NOMO-1 treated with DMSO at 0.1 percent for 48 hours (cell line): Measurements from ENCODE around the gene EFCAB6.

Experiments
- DNase-seq: peaks from one replicate; lab custom pipeline; 2025; ENCODE audit not compliant: unreplicated experiment; lab: John Stamatoyannopoulos, UW

The EFCAB6 gene

DNA sequence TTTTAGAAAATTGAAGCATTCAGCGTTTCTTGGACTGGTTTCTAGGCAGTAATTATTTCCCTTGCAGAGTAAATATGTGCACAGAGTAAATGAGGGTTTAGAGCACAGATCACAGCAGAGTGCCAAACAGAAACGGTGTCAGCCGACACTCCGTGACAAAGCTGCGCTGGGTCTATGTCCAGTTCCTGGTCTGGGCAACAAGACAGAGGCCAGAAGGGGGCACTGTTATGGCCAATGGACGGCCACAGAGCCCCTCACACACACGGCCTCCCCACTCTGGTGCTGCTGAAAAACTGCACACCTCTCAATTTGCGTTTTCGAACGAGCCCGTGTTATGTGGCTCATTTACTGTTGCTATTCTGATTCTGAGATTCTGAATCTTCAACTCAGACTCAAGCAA lies 219.6 kb downstream of the EFCAB6 start:
- DNase-seq = no peak

DNA sequence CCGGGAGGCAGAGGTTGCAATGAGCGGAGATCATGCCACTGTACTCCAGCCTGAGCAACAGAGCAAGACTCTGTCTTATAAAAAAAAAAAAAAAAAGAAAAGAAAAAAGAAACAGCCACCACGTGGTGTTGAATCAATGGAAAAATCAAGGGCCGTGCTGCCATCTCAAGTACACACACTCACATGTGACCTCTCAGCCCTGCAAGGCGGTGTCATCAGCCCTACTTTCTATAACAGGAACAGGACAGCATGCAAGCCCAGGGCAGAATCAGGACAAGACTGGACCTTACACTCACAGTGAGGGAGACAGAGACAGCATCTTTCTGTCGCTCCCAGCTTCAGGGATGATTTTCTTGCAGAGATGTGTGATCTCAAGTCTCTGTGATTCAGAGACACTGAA lies 220.7 kb downstream of the EFCAB6 start:
- DNase-seq = no peak

DNA sequence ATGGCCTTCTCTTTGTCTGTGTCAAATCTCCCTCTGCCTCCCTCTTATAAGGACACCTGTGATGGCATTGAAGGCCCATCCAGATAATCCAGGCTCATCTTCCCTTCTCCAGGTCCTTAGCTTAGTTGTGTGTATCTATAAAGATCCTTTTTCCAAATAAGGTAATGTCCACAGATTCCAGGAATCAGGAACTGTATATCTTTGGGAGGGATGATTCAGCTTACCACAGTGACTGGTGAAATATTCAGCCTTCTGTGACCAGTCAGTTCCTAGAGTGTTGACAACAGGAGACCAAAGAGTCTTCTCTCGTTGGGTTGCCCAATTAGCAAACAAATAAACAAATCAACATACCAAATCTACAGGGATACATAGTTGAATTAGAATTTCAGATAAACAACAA lies 224.5 kb downstream of the EFCAB6 start:
- DNase-seq = no peak

DNA sequence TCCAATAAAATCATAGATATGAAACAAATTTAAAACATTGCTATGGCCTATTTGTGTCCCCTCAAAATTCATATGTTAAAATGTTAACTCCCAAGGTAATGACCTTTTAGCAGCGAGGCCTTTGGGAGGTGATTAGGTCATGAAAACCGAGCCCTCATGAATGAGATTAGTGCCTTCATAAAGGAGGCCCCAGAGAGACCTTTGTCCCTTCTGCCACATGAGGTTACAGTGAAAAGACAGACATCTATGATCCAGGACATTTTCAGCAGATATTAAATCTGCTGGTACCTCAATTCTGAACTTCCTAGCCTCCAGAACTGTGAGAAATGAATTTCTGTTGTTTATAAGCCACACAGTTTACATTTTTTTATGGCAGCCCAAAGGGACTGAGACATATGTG lies 228.6 kb downstream of the EFCAB6 start:
- no peak for DNase-seq

DNA sequence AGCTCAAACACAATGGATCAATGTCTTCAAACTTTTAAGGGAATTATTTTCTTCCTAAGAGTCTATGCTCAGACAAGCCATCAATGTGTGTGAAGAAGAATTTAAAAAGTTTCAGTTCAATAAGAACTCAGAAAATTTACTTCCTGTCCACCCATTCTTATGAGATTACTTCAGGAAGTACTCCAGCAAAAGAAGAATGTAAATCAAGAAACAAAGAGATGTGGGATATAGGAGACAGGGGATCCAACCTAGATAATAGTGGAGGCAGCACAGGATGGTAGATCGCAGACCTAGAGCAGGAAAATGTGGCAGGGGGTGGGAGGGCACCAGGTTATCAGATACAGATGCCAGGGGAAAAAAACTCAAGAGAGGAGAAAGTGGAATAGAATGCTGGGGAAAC lies 229.7 kb downstream of the EFCAB6 start:
- DNase-seq = no peak

DNA sequence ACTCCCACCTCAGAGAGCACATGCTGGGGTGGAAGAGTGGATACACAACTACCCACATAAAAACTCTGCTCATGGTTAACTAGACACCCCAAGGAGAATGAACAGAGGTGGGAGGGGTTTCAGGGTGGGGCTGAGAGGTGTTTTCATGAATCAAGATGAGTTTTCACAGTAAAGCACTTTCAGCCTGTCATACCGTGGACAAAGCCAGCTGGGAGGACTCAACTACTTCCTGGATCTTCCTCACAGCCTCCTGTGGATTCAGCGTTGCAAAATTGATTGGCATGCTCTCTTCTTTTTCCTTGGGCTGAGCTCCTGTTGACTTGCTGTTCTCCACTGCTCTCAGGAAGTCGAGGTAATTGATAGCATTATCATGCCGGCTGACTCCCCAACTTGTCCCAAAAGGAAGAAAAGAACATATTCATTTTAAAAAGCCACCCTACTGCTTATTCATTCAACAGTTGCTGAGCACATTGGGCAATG lies 231.8 kb downstream of the EFCAB6 start:
- no peak for DNase-seq

DNA sequence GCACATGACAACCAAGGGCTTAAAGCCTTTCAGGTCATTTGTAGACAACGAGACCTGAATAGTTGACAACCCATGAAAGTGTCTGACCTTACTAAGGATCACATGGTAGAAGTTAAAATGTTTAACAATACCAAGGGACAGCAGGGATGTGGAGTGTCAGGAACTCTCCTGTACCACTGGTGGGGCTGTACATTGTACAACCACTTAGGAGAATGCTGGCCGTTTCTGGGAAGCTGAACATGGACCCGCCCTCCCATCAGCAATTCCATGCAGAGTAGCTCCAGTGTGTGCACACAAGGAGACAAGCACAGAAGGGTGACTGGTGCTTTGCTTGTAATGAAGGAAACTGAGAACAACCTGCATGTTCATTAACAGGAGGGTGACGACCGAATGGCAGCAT lies 237.4 kb downstream of the EFCAB6 start:
- DNase-seq = no peak

DNA sequence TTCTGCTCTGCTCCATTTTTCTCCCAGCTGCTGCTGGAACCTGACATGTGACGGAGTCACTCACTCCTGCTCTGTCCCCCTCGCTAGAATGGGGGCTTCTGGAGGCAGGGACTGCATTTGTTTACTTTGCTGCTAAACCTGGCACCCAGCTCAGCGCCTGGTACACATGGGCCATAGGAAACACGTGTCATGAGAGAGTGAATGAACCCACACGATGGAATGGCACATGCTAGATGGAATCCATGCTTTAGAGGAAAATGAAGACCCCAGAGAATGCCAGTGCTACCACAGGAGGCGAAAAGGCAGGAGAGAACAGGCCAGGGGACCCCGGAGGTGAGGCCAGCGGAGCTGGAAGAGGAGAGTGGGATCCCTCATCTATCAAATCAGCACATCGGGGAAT lies 239.4 kb downstream of the EFCAB6 start:
- DNase-seq = no peak

DNA sequence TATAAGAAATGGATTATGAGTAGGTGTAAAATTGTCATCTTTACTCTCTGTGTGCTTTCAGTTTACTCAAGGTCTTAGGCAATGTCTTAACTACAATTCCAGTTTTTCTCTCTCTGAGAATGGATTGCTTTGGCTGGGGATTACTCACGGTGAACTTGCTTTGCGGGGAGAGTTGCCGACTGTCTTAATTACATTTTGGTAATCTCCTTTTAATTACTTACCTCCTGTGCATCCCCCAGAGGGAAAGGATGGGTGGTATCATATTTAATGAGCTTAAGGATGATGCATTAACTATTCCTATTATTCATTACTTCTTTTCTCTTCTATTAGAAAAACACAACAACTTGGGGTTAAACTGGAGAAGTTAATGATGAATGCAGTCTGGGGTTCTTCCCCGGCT lies 240.9 kb downstream of the EFCAB6 start:
- no peak for DNase-seq

DNA sequence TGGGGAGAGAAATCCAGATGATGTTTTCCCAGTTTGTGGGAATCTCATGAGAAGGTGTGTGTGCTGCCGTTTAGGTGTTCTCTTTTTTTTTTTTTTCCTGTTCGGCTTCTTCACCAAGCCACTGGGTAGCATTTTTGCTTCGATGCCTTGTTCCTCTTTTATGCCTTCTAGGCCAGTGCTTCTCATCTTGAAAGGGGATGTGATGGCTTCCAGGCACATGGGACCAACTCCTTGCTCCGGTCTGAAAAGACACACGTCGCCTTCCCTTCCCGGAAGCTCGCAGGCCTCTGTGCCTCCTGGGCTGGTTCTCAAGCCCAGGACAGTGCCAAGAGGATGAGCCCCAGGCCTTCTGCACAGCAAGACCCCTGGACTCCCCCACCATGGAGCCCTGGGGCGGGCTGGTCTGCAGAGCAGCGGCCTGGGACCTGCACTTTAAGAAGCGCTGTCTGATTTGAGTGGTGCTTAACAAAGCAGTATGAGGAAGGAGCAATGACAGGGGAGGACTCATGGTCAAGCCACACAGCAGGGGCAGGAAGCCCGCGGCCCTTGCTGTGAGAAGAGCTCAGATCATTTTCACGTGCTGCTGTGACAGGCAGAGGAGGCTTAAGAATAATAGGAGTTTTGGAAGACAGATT lies 241.5 kb downstream of the EFCAB6 start:
- DNase-seq = peak; percentile 16

DNA sequence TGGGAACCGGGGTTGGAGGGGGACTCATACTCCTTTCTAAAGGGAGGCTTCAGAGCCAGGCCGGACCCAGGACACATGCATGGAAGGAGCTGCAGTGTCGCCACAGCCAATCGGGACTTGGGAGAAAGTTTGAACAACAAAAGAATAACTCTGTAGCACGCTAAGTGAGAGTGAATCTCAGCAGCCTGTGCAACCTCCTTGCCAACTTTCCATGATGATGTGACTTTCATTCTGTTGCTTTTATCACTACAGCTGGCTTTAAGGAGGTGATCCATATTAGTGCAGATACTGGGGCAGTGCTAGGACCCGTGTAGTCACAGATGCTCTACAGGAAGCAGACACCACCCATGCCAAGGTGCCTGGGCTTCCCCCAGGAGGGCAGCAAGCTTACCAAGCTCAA lies 243.0 kb downstream of the EFCAB6 start:
- DNase-seq = no peak

DNA sequence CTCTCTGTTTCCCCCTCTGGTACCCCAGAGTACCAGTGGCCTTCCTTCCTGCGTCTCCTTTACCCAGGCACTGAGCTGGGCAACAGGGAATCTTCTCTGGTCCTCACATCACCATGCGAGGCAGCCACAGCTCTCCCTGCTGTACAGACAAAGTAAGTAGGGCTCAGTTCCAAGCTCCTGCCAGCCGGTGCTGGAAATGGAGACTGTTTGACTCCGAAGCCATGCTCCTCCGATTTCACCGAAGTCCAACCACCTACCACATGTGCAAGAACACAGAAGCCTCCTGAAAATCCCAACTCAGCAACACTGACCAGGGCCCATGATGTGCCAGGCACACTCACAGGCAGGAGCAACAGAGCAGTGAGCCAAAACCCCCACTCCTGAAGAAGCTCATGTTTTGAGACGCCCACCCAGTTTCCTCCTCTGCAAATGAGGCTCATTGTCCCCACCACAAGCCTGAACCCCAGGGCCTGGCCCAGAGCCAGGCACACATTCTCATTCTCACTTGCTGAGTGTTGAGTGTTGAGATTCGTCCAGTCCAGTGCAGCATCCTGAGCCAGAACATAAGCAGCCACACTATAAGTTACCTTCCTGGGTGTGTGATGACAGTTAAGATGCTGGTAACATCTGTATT lies 244.3 kb downstream of the EFCAB6 start:
- DNase-seq = no peak

DNA sequence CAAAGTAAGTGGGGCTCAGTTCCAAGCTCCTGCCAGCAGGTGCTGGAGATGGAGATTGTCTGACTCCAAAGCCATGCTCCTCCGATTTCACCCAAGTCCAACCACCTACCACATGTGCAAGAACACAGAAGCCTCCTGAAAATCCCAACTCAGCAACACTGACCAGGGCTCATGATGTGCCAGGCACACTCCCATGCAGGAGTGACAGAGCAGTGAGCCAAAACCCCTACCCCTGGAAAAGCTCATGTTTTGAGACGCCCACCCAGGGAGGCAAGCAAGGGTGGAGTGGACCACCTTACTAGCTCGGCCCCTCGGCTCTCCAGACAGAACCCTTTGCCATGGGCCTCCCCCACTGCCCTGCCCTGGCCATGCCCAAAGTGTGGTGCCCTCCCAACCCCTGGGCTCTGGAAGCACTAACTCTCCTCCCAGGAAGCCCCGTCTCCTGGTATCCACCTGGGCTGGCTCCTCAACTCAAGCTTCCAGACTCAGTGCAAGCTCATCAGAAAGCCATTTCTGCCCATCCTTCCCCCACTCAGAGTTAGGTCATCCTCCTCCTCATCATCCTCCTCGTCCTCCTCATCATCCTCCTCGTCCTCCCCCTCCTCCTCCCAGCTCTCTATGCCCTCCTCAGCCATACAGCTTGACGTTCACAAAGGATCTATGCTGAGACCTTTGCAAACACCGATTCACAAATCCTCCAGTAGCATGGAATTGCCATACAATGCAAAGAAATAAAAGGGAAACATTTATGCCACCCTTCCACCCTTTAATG lies 245.4 kb downstream of the EFCAB6 start:
- DNase-seq = no peak

DNA sequence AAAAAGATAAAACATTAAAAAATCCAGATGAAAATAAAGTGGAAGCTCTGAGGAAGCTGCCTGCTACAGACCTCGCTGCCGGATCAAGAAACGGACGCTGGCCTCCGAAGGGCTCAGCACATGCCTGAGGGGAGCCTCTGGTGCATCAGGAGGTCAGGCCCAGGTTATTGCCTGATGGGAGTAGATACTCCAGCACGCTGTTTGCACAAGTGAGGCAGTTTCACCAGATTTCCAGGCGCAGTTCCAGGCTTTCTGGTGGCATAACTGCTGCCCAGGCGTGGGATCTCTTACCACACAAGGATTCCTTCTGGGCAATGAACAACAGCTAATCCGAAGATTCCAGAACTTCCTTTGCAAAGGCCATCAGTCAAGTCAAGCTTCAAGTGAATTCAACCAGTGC lies 246.1 kb downstream of the EFCAB6 start:
- no peak for DNase-seq

DNA sequence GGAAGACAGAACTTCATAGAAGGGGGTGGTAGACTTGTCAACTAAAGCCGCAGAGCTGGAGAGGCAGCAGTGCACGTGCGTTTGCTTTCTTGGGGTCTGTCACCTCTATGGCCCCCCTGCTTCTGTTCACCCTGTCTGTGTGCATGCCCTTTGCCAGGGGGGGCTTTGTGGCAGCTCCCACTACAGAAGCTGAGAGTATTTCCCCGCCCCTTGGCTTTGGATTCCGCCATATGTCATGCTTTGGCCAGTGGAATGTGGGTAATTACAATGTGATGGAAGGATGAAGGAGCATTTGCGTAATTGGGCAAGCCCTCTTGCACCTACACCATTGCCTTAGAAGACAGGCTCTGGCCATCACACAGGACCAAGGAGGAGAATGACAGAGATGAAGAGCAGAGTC lies 247.2 kb downstream of the EFCAB6 start:
- no peak for DNase-seq

DNA sequence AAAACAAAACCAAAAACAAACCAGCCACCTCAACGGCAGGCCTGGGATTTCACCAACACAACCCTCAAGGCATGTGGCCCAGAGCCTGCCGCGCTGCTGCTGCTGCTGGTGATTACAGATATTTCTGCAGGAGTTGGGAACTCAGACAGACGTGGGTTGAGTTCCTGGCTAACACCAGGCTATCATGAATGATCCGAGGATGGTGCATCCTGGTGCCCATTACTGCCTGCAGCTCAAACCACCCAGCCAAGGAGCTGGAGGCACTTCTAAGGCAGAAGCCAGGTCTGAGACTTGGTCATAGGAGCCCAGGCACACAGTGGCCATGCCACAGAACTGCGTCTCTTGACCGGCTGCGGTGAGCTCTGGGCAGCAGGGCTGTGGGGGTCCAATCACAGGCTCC lies 248.5 kb downstream of the EFCAB6 start:
- no peak for DNase-seq

DNA sequence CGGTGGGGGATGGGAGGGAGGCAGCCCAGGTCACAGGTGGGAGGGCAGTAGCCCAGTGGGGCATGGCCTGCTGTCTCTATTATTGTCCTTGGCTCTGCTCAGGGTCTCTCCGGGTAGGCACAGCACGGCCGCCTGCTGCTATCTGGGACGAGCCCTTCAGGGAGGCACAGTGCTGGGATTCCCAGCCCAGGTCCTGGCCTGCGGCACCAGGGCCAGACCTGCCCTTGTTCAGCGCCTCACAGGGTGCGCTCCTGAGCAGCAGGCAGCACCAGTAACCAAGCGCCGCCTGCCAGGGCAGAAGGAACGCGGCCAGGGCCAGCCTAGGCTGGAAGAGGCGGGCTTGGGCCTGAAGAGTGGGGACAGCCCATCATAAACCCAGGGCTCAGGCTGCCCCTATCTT lies 249.3 kb downstream of the EFCAB6 start:
- DNase-seq = no peak

DNA sequence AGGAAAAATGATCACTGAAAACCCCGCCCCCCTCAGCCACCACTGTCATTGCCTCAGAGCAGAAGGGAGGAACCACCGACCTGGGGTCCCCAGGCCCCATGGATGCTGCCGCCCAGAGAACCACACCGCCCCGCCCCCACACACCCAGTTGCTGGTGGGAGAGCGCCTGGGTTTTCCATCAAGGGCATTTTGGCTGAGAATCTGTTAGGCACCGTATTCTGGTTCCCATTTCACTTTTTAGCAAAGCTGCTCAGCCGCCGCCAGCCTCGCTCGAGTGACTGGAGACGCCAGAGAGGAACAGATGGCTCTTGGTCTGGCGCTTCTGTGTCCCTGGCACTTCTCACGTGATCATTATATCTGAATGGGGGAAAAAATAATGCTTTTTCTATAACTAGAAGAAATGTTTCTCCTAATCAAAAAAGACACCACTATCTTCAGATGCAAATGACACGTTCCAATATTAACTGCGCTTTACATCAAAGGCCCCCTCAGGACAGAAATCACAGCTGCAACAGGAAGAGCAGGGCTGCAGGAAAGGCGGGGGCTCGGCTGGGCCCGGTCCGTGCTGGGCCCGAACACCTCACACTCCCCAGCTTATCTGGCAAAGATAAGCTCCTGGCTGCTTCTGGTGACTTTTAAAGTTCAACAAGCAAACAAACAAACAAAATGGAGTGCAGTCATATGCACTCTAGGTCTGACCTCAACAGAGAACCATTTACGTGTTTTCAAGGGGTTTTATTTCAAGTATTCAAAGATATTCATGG lies 250.5 kb downstream of the EFCAB6 start:
- DNase-seq = no peak

DNA sequence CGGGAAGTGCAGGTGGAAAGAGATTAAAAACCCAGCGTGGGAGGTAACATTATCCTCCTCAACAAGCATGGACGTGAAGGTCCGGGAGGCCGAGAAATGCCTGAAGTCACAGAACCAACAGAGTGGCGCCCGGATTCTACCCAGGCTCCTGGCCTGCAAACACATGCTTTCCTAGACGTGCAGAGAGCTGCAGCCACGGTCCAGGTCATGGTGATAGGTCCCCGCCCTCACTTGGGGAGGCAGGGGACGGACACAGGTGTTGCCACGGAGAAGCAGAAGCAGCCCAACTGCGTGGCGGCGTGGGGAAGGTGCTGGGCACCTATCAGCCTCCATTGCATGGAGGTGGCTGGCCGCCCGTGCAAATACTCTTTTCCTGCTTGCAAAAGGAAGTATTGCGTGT lies 251.5 kb downstream of the EFCAB6 start:
- DNase-seq = no peak

DNA sequence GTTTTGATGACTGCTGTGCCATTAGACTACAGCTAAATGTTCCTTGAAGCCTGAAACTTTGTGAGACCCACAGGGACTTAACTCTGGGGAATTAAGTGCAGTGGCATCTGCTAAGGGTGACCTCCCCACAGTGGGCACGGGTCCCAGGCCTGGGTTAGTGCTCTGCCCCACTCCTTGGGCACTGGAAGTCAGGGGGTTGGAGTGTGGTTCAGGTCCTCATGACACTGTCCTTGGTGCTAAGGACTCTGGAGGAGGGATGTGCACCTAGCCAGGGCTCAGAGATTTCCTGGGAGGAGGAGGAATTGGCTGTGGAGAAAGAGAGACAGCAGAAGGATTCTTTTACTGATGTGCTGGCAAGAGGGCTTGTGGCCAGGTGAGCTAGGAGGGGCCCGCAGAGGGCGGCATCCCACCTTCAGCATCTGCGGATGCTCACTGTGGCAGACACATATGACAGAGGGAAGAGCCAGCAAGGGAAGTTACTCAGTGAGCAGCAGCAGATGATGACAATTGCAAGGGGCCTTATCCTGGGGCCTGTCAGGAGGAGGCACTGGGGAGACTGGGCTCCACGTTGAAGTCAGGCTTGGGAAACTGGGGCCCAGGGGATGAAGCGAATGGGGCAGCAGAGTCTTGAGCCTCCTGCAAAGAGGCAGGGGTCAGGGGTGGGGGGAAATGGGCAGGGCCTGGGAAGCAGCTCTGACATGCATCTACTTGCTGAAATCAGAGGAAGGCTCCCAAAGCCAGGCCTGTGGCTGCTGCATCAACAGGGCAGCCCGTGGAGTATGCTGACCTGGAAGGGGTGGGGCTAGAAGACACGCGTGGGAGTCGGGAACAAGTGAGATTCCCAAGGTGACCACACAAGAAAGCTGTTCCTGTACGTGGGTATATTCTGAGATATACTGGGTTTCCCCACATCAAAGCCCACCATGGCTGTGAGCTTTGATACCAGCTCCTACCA lies 256.3 kb downstream of the EFCAB6 start:
- DNase-seq = no peak
